Embryonic facial prominence (tissue), 1 donor: ENCODE data around the gene SAMD4A.

Experiments used
- DNase-seq: peaks from one replicate; pipeline ENCODE4 v3.0.0-alpha.2; 2016; ENCODE audit errors: extremely low spot score

SAMD4A gene

GRCh38 chr14:54823757-54824549 lies 257.0 kb downstream of the SAMD4A start:
- no peak for DNase-seq

GRCh38 chr14:54828037-54828436 lies 261.1 kb downstream of the SAMD4A start:
- no peak for DNase-seq

GRCh38 chr14:54829486-54830224 lies 262.7 kb downstream of the SAMD4A start:
- DNase-seq = no peak

GRCh38 chr14:54830650-54831049 lies 263.7 kb downstream of the SAMD4A start:
- no peak for DNase-seq

- no peak for DNase-seq
Observed at GRCh38 chr14:54834081-54834480, 267.2 kb downstream of the SAMD4A start.

GRCh38 chr14:54834727-54835126 lies 267.8 kb downstream of the SAMD4A start:
- no peak for DNase-seq

- DNase-seq = no peak
Observed at GRCh38 chr14:54836231-54836630, 269.3 kb downstream of the SAMD4A start.

GRCh38 chr14:54837508-54838149 lies 270.7 kb downstream of the SAMD4A start:
- no peak for DNase-seq

- DNase-seq = no peak
Observed at GRCh38 chr14:54838931-54839512, 272.1 kb downstream of the SAMD4A start.

GRCh38 chr14:54839701-54840119 lies 272.8 kb downstream of the SAMD4A start:
- DNase-seq = no peak

GRCh38 chr14:54840336-54840735 lies 273.4 kb downstream of the SAMD4A start:
- DNase-seq = no peak

- DNase-seq = no peak
Observed at GRCh38 chr14:54840798-54841197, 273.9 kb downstream of the SAMD4A start.
